ENCODE measurements around the gene LRRC28.

Gene LRRC28

DNA sequence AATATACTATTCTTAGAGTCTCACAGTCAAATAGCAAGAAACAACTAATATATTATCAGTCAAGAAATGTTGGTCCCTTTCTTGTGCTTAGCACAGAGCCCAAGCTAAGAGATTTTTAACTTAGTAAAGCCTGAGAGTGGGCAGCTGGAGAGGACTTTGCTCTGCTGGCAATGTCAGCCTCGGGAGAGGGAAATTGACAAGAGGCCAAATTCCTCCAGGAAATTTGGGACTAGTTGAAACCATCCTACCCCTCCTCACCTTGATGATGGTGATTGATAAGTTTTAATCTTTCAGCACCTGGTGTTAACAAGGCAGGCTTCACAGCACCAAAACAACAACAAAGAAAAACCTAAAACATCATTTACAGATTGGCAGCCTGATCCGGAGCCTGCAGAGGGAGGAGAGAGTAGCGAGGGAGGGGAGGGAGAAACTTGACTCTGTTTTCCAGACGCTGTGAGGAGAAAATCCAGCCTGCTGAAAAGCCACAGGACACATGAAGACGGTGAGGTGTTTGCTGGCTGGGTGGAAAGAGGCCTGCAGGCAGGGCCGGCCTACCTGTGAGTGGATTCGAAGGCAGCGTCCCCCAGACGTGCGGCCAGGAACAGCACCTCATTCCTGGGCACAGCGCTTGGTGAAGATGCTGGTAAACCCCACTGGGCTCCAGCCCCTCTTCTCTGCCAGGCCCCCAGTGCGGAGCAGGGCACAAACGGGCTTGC lies 150.9 kb downstream of the LRRC28 start:
- no peak for DNase-seq

DNA sequence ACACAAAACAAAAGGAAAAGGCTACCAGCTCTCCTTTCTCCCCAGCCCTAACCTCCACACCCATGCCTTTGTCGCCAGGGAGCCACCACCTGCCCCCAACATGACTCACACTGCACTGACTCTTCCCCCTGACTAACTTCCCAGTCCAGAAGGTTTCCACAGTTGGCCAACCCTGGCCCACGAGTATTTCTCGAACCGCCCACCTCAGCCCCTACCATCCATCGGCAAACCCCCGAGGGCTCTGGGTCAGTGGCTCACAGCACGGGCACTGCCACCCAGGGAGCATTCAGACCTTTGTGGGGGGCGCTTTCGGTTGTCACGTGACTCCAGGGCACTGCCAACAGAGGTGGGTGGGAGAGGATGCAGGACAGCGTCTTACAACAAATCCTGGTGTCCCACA lies 152.3 kb downstream of the LRRC28 start:
- DNase-seq: no peak

DNA sequence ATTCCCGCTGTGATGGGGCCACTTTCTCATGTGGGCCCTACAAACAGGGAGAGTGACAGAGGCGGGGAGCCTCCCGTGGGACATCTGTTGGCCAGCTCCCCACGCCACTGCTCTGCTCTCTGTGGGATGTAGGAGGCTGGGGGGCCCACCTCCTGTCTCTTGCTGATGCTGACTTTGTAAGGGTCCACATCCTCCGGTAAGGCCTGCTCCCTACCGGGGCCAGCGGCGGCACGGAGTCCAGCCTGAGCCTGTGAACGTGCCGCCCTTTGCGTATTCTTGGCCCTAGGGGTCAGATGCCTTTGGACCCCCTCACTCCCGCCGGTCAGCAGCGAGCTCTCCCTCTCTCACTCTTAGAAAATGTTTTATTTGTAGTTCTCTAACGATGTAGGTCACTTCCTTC lies 153.2 kb downstream of the LRRC28 start:
- DNase-seq: no peak

DNA sequence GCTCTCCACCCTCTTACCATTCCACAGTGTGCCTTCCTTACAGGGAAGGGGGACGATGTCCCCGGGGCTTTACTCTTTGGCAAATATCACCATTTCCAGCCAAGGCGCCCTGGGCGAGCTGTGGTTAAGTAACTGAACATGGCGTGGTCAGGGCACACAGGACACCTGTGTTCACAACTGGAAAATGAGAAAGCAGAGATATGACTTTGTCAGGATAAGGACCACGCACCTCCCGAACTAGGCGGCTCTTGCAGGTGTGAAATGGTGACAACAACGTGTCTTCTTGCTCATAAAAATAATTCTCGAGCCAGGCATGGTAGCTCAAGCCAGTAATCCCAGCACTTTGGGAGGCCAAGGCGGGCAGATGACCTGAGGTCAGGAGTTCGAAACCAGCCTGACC lies 154.8 kb downstream of the LRRC28 start:
- no peak for DNase-seq

DNA sequence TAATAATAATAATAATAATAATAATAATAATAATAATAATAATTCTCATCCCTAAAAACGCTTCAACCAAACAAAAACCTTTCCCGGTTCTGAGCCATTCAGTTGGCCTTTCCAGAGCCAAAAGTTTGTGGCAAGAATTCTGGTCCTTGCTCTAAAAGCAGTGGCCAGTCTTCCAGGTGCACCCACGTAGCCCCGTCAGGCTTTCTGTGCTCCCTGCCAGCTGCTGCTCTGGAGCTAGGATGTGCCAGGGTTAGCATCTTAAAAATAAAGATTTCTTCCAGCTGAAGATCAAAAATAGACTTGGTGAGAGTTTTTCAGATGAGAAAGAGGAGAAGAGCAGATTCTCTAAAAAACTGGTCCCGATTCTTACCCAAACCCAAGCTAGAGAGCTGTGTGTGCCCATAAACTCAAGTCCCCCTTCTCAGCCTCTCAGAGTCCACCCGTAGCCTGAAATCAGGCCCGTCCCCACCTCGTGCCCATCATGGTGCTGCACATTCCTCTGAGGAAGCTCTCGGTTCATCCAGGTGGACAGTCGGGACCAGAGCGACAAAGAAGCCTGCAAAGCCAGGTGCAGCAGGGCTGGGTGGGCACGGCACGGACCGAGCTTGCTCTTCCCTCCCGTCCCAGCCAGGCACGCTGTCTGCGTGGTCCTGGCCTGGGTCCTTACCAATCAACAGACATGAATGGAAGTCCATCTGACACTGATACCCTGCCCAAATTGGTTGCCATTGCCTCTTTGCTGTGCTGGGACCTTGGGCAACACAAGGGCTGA lies 155.6 kb downstream of the LRRC28 start:
- DNase-seq: no peak

DNA sequence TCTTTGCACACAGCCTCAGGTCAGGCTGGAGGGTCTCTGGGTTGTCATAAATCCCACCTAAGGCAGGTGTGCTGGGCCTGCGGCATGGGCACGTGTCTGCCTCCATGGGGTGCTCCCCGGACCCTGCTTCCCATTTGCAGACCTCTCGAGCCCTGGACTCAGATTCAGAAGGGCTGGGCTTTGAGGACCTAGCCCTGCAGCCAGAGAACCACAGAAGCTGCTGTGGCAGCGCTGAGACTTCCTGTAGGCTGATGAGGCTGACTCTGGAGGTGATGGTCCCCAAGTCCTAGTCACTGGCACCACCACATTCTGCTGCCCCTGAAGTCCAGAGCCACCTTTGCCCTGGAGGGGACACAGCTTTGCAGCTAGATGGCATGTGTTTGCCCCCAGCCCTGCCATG lies 156.4 kb downstream of the LRRC28 start:
- DNase-seq: no peak

DNA sequence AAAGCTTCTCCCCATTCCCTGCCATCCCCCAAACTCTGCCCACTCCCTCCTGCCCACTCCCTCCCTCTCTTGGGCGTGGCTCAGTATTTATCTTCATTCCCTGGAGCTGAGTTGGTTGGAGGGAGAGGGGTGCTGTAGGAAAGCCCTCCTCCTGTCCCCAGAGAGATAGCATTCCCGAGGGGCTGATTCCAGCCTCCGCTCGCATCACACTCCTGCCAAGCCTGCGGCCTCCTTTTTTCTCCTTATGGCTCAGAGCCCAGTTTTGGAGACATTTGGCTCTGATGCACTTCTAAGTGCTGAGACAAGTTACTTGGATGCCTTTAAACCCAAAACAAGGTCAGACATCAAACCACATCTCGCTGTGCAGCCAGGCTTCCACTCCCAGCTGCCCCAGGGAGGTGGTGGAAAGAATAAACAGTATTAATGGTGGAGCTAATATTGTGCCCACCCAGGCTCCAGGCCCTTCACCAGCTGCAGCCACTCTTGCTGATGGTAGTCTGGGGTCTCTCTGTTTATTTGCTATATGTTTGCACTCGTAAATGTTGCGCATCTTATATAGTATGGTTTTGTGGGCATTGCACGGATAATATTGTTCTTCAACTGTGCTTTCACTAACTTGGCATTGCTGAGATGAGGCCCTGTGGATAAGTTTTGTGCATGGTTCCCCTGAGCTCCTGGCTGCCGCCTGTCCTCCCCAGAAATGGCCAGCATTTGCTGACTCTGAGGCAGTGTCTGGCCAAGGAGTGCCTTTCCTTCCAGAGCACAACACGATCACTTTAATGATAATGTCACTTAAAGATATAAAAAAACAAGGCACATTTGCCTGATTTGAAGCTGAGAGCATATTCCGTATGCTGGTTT lies 157.2 kb downstream of the LRRC28 start:
- peak; percentile 12 for DNase-seq

DNA sequence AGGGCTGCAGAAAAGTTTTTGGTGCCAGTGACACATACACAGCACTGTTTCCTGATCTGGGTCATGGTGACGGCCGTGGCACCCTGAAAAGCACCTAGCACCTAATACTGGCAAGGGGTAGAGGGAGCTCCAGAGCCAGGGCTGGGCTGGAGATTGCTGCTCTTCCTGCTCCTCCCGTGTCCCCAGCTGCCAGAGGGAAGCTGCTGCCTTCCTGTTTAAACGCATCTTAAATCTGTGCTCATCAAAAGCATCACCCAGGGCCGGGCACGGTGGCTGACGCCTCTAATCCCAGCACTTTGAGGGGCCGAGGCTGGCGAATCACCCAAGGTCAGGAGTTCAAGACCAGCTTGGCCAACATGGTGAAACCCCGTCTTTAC lies 157.8 kb downstream of the LRRC28 start:
- DNase-seq: peak; percentile 31

DNA sequence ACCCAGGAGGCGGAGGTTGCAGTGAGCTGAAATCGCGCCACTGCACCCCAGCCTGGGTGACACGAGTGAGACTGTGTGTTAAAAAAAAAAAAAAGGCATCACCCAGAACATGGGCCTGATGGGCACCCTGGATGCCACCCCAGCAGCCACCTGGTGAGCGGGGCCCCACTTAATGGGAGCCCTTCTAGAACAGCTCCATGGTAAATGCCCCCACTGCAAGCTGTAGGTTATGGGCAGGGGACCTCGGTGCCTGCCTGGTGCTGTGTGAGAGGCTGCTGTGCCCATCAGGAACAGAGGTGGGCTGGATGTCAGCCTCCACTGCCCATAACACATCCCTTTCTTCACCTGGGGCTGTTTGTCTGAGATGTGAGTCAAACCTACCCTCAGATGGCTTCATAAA lies 158.3 kb downstream of the LRRC28 start:
- no peak for DNase-seq

DNA sequence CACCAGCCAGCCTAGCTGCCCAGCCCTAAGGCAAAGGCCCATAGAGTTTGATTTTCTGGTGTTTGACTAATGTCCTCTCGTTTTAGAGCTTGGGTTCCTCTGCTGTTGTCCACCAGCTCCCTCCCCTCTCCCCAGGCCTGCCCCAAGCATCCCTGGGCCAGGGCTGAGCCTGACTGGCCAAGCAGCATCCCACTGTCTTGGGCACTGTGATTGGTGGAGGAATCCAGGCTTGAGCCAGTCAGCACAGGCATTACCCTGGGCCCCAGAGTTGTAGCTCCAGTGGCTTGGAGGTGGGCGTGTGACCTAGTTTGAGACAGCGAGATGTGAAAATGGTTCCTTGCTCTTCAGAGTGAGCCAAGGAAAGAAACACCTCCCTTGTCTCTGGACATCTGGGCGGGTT lies 159.2 kb downstream of the LRRC28 start:
- DNase-seq: no peak

DNA sequence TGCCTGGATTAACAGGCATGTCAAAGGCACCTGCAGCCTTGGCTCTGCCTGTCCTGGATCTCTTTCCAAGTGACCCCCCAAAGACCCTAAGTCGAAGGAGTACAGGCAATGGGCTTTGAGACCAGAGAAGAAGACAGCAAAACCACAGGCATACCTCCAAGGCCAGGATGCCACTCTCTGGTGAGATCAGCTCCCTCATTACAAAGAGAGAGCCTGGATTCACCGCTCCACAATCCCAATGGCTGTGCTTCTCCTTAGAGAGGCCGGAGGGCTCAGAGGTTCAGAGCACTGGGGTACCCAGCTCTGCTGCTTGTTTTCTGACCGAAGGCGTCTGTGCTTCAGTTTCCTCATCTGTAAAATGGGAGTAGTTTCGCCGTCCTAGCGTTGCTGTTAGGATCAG lies 160.0 kb downstream of the LRRC28 start:
- DNase-seq: no peak

DNA sequence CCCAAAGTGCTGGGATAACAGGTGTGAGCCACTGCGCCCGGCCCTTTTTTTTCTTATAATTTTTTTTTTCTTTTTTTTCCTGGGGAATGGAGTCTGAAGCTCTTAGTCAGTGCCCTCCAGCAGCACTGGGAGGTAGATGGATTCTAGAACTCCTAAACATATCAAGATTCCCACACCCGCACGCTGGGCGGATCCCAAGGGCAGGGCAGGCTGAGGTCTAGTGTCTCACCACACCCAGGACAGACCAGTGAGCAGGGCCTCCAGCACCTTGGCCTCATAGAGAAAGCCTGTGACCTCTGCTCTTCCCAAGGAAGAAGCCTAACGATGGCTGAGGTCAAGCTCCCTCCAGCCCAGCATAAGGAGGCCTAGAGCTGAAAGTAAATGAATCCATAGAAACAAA lies 160.8 kb downstream of the LRRC28 start:
- no peak for DNase-seq

DNA sequence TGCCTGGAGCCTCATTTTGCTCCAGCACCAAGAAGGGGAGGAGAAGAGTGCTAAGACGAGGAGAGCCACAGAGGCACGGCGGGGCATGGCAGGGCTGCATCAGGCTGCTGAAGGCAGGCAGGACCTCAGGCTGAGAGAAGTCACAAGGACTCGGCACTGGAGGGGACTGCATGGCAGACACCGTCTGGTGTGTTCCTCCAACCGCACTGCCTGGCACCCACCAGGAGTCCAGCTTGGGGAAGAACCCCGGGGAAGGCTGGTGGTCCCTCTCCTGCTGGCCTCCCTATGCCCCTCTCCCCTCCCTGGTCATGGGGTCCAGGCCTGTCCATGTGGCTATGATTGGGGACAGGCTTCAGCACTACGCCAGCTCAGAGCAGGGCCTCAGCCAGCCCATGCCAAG lies 161.3 kb downstream of the LRRC28 start:
- DNase-seq: no peak

DNA sequence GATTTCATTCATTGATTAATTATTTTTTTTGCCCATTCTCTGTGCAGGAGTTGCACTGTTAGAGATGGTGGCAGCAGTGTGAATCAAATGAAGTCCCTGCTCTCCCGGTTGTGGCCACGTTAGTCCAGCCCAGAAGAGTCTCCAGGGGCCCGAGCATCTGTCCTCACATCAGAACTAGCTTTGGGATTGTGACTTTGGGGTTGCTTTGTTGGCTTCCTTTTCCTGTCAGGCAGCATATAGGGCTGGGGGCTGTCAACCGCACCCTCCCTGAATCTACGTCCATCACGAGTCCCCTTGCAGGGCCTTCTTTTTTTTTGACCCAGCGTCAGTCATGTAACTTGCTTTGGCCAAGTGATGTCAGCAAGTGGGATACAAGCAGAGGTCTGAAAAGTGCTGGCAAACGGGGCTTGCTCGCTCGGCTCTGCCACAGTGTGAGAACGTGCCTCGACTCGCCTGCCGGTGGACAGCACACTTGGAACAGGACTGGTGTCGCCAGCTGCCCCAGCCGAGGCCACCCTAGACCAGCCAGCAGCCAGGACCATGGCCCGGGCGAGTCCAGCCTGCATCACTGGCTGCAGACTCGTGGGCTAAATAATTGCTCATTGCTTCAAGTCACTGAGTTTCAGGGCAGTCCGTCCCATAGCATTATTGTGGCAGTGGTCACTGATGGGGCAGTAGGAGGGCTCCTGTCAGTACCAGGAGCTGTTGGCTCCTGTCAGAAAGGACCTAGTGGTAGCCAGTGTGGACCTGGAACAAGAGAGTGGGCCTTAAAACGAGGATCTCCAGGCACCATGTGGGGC lies 162.9 kb downstream of the LRRC28 start:
- no peak for DNase-seq

DNA sequence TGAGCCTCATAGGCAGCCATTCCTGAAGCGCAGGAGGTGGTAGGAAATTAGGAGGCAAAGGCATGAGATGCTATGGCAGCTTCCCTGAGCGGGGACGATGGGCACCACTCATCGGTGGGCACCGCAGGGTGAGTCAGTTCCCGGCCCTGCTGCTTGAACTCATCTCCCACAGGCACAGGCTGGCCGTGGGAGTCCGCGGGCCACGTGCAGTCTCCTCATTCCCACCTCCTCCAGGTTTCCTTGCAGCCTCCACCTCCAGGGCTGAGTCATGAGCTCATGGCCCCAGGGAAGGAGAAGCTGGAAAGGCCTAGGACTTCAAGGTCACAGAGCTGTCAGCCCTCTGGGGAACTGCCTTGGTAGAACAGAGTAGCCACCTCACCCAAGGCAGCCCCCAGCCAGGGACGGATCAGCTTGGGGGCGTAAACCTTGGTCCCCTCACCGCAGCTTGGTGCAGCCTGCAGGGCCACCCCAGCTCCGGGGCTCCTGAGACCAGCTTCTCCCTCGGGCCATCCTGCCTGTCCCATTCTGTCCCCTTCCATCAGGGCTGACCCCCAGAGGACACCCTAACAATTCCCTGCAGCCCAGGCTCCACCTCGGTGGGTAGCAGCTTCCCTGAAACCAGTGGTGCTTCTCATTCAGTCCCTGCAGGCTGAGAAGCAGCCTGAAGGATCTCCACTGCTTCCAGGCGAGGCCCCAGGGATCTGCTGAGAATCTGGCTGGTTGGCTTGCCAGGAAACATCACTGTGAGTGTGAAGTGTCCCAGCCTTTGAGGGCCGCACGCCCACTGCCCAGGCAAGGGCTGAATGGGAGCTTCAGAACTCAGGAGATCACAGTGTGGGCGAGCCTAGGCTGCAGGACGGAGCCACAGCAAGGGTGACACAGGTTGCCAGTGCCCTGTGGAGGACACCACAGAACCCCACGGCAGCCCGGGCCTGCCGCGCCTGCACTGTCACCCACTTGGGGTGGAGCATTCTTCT lies 163.8 kb downstream of the LRRC28 start:
- DNase-seq: no peak

DNA sequence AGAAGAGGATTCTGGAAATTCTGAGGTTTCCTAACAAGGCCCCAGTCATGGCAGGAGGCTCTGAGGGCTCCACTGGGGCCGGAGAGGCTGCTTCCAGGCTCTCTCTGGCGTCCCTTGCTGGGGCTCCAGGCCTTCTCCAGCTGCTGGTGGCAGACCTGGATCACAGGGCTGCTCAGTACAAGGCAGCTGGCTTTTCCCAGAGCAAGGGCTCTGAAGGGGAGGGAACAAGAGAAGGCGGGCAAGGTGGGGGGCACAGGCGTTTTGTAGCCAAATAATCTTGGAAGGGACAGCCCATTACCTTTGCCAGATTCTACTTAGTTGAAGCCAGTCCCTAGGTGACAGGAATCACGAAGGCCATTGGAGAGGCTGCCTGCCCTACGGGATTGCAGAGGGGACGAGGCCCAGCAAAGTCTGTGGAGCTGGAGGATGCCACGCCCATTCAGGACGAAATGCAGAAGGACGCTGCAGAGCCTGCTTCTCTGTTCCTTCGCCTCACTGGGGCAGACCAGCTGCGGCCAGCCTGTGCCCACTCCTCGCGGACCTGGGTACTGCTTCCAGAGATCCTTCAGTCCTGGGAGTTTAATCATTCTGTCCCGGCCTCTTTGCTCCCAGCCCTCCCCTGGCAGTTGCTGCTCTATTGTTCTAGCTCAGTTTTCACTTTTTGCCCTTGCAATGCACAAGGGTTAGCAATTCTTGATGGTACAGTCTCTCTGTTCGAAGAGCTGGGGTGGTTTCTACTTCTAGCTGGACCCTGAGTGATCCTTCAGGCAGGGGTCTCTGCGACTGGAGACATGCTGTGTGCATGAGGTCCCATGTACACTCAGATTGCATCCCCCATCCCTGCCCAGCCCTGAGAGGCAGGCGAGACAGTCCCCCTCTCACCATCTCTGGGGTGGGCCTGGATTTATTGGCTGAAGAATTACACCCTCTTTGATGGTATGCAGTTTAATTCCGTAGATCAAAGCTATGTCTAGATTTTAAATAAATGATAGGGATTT lies 165.2 kb downstream of the LRRC28 start:
- DNase-seq: no peak

DNA sequence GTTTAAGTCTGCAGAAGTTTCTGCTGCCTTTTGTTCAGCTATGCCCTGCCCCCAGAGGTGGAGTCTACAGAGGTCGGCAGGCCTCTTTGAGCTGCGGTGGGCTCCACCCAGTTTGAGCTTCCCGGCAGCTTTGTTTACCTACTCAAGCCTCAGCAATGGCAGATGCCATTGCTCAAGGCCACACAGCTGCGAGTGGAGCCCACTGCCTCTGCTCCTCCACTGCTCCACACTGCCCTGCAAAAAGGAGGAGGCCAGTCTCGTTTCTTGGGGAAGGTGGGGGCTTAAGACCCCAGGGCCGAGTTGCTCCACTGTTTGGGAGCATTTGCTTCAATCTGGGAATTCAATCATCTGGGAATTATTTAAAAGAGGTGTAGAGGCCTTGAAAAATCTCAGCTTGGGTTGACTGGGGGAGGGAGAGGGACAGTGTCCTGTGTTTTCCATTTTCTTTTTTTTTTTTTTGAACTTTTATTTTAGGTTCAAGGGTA lies 169.9 kb downstream of the LRRC28 start:
- no peak for DNase-seq

DNA sequence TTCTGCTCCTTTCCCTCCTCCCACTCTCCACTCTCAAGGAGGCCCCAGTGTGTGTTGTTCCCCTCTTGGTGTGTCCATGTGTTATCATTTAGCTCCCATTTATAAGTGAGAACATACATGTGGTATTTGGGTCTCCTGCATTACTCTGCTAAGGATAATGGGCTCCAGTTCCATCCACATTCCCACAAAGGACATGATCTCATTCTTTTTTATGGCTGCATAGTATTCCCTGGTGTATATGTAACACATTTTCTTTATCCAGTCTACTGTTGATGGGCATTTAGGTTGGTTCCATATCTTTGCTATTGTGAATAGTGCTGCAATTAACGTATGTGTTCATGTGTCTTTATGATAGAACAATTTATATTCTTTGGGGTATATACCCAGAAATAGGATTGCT lies 170.5 kb downstream of the LRRC28 start:
- DNase-seq: no peak

DNA sequence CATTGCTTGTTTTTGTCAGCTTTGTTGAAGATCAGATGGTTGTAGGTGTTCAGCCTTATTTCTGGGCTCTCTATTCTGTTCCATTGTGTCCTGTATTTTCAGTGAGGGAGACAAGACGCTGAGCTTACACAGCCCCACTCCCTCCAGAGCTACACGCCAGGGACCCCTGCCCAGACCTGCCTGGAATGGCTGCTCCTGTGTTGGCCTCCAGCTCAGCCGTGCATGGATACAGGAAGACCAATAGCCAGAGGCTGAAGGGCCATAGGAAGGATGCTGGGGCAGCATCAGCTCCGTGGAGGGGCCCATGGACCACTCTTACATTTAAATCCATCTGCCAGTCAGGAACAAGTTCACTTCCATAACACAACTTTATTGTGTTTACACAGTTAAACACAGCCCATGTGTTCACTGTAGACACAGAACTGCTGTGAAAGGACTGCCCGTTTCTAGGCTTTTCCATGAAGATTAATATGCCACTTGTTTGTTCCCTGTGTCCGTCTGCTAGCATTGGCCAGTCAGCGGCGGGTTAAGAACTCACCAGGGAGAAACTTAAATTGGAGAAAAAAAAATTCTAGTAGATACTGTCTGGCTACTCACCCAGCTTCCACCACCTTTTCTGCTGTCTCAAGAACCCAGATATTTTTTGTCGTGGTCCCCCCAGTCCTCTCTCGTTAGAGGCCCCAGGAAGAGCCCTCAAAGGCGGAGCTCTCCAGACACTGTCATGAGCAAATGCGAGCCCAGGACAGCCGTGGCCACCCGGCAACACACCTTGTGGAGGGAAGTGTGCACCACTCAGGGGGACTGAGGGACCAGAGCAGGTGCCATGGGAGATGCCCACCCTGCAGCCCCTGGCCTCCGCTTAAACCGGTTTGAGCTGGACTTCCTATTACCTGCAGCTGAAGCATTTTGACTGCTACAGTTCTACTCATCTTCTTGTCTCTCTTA lies 172.2 kb downstream of the LRRC28 start:
- no peak for DNase-seq

Data from retina (tissue), 1 donor.